ENCODE data around the gene TREM1.
"Not testable (repeated sequence)": the region's sequence is repeated elsewhere in the genome, so short reads cannot be mapped to it uniquely, and the experiment has no call there.

Gene TREM1

DNA sequence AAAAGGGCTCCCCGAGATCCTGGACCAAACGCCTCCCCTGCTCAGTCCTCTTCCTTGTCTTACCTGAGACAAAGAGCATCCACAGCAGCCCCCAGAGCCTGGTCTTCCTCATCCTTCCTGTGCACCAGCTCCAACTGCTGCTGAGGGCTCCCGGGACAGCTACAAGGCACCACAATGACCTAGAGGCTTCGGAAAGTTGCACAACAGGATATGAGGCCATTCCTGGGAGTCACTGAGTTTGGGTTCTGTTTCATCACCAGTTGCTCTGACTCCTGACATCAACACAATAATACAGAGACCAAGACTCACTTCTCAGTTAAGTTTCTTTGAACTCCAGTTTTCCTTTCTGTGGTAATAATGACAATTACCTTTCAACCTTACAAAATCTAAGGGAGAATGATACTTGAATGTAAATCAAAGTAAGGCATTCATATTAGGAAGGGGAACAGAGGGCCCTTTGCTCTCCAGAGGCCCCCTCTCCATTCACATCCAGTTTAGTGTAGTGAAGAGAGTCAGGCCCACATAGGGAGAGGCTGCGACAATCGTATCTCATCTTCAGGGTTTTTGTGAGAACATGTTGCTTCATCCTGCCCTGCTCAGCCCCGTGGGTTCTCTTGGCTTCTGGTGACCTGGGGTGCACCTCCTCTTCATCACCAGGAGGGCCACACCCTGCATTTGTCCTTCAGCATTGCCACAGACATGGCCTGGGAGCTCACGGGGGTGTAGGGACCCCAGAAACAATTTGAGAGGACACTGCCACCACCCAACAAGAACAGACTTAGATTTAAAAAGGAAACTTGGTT lies at the start of gene TREM1:
Gene TREM1, minus strand, starts transcription at position 139 of the 803 bp plus-strand sequence. Its CDS starts 27 bp downstream, at position 112.
- DNase-seq (ENCODE audit: low read depth), result no peak

GRCh38 chr6:41335943-41336342 lies 49.5 kb upstream of the TREM1 start:
- no peak for DNase-seq (ENCODE audit: low read depth)

GRCh38 chr6:41335296-41335695 lies 48.8 kb upstream of the TREM1 start, which contains the start of gene NCR2:
Gene NCR2, plus strand, starts transcription at chr6:41335608. Its CDS starts 269 bp downstream, at chr6:41335877.
- no peak for DNase-seq (ENCODE audit: low read depth)

DNA sequence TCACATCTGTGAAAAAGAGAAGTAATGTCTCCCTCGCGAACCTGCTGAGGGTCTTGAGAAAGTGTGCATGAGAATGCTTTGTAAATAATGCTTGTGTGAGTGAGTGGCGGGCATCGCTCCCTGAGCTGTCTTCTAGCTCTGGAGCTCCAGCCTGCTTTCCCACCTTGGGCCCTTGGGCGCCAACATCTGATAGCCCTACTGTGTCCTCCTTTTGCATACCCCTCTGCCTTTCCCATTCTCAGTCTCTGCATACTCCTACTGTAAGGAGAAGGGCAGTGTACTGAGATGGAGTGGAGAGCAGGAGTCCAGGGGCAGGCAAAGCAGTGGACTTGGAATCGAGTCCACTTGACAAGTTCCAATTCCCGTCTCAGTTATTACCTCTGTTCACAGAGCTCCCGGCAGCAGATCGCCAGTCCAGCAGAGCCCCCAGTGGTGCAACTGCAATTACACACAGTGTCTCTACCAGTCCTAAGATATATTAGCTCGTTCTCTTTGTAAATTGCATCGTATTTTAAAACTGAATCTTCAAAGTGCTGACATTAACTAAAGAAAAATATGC lies 48.1 kb upstream of the TREM1 start:
- no peak for DNase-seq (ENCODE audit: low read depth)

GRCh38 chr6:41332842-41333736 lies 46.6 kb upstream of the TREM1 start:
- DNase-seq (ENCODE audit: low read depth), result no peak

- DNase-seq (ENCODE audit: low read depth), result no peak
These were observed 45.8 kb upstream of the TREM1 start for GRCh38 chr6:41332241-41332640.

GRCh38 chr6:41331401-41332150 lies 45.1 kb upstream of the TREM1 start:
- DNase-seq (ENCODE audit: low read depth), result no peak

GRCh38 chr6:41327177-41327576 lies 40.7 kb upstream of the TREM1 start:
- no peak for DNase-seq (ENCODE audit: low read depth)

DNA sequence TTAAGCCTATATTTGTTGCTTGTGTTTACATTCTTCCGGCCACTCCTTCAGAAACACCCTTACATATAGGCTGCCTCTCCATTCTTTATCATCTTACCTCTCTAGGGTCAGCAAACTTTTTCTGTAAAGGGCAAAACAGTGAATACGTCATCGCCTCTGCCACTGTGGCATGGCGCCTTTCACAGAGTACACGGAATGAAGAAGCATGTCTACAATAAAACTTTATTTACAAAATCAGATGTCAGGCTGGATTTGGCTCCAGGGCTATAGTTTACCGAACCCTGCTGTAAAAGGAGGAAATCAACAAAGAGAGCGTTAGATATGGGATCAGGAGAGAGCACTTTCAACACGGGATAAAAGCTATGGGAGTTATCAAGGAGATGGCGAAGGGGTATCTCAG lies 39.6 kb upstream of the TREM1 start:
- no peak for DNase-seq (ENCODE audit: low read depth)

DNA sequence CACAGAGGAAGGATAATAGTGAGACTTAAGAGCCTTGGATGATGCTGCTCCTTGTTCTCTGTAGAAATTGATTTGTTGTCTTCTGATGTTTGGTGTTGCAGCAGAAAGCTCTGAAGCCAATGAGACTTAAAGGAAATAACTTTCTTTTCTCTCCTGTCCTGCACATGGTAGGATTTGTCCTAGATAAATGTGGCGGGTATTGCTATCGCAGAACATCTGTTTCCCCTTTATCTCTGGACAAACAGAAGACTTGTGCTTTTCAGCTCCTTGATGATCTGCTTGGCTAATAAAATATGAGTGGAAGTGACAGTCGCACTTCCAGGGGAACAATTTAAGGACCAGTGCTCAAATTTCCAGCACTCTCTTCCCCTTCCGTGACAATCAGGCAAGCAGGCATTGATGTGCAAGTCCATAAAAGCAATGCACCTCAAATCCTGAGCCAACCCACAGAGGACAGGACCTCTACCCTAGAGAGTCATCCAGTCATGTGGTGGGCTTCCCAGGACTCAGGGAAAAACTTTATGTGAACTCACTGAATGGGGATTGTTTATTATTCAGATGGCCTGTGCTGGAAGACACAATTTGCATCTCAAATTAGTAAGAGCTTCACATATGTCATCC lies 39.1 kb upstream of the TREM1 start:
- DNase-seq (ENCODE audit: low read depth), result no peak

- DNase-seq (ENCODE audit: low read depth), result no peak
These were observed 34.7 kb upstream of the TREM1 start for GRCh38 chr6:41321183-41321582.

DNA sequence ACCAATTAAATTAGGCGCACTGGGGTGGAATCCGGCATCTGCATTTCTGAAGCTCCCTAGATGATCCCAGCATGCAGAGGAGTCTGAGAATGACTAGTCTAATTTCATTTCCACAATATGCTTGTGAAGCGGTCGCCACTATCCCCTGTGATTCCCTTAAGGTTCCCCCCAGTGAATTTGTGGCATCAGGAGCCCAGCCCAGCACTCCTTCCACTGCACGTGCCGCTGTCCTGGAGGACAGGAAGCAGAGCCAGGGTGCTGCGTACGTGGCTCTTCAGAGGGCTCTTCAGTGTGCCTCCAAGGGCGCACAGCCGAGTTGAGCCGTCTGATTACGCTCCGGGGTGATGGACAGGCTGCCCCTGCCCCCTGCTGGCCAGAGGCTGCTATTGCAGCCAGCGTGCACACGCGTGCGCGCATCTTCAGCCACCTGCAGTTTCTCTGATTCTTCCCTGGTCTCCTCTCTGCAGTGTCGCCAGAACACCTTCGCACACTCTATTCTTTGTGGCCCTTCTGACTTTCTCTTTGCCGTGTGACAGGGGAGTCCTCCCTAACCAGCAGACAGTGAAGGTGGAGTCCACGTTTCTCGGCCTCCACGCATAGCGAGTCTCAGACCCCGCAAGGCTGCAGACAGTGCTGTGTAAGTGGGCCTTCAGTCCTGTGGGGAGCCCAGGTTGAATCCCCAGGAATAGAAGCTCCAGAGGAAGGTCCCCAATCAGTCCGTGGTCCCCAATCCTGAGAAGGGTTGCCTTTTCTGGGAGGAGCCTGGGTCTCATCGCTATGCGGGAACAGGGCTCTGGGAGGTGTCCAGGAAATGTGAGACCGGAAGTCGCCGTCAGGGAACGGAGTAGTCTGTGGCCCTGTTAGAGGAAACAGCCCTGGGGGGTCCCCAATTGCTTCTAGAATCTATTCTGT lies 32.4 kb upstream of the TREM1 start:
- peak; percentile 33 for DNase-seq (ENCODE audit: low read depth)

- DNase-seq (ENCODE audit: low read depth), result no peak
These were observed 31.8 kb upstream of the TREM1 start for GRCh38 chr6:41318261-41318653.

DNA sequence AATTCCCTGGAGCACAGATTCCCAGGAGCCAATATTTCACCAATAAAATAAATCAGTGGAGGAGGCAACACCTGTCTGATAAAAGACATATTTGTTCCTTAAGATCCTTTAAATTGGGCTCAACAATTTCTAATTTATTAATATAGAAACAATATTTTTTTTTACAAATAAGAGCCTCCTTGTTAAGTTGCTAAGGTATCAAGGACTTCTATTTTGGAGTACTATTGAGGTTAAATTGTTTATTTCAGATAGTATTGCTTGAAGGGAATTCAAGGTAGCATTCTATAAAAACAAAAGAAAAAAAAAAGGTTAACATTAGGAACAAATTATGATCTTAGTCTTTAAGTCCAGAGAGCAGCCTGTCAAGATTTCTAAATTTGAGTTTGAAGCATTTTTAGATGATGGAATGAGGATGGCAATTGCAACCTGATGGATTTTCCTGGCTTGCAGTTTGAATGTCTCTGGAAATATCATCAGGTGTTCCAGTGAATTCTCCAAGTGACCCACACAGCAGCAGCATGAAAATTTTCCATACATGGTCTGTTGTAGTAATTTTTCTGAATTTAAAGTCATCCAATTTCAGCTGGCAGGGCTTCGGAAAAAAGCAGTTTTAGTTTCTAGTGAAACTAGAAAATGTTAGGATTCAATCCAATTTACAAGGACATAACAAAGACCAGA lies 29.6 kb upstream of the TREM1 start:
- no peak for DNase-seq (ENCODE audit: low read depth)

GRCh38 chr6:41315203-41315602 lies 28.7 kb upstream of the TREM1 start:
- DNase-seq (ENCODE audit: low read depth), result no peak

DNA sequence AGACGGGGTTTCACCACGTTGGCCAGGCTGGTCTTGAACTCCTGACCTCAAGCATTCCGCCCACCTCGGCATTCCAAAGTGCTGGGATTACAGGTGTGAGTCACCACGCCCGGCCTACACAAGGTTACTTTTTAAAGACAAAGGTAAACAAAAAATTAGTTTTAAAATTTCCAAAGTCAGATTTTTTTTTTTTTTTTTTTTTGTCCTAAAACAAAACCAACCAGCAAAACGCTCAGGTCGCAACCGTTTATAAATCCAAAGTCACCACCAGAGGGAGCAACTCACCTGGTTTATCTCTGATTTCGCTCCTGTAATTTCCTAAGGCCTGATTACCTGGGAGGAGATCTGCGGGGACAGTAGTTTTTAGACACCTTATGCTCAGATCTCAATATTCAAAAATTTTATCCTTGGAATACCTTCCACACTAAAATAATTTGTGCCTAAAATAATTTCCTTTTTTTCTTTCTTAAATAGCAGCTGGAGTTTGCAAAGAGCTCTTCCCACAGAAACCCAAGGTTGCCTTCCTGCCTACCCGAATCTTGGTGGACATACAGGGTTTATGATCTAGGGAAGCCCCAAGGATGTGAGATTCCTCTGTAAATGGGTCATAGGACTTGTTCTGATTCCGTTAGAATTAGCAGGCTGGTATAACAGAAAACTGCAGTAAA lies 19.8 kb upstream of the TREM1 start:
- DNase-seq (ENCODE audit: low read depth), result peak; percentile 12

DNA sequence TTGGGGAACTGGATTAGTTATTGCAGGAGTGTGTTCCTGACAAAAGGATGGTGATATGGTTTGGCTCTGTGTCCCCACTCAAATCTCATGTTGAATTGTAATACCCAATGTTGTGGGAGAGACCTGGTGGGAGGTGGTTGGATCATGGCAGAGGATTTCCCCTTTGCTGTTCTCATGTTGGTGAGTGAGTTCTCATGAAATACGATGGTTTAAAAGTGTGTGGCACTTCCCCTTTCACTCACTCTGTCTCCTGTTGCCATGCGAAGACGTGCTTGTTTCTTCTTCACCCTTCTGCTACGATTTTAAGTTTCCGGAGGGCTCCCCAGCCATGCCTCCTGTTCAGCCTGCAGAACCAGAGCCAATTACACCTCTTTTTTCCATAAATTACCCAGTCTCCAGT lies 16.2 kb upstream of the TREM1 start:
- no peak for DNase-seq (ENCODE audit: low read depth)

- no peak for DNase-seq (ENCODE audit: low read depth)
These were observed 12.5 kb upstream of the TREM1 start for GRCh38 chr6:41298785-41299502.

- DNase-seq (ENCODE audit: low read depth), result not testable (repeated sequence)
These were observed 10.8 kb upstream of the TREM1 start for GRCh38 chr6:41297248-41297647.

All from HS-27A (cell line).